ENCODE data around the gene ITGB4. TPM values are rescaled to one million over a fixed set of nuclear protein-coding genes. Genes with fewer than 3 reads are reported as not detected.

The ITGB4 gene
- total and polyA plus RNA-seq, 2 donors (not counting 3 experiments of a cell fraction or from before 2014, with no cell fraction given): 4.2 to 6.7 TPM

GRCh38 chr17:75749545-75750389 is 28.5 kb downstream of the ITGB4 start:
- peak; percentile 65 for DNase-seq (ENCODE audit: low read depth, low spot score)
- no peak overlapping the region for H3K27ac ChIP-seq (ENCODE audit: insufficient read depth, low read depth, low read length)
- TF ChIP-seq POLR2A (IDR thresholded peaks at IDR 0.05; ENCODE audit: low read depth, low read length) (no peak), CTCF (IDR thresholded peaks at IDR 0.05; ENCODE audit: extremely low read depth in 1 of 2, insufficient read depth in 1 of 2, low read depth in 1 of 2, low read length in 2 of 2) (peak; percentile 89 to 93), MAX (IDR thresholded peaks at IDR 0.05; ENCODE audit: insufficient read depth, insufficient read length) (no peak), FOS (IDR thresholded peaks at IDR 0.05; ENCODE audit: borderline replicate concordance, insufficient read depth, low read length) (no peak)
- no peaks in the 10 kb centered on the region for H3K4me1 ChIP-seq (ENCODE audit: control insufficient read depth, extremely low read depth, insufficient read depth, low read length)
- ChIA-PET POLR2A (interaction anchor here (2.1 kb wide), 1 partner anchor 117 kb away, joined by 7 read pairs; the partner anchor contains the start of gene SMIM5), CTCF (interaction anchor here (0.6 to 12.2 kb wide), 31 partner anchors 9 to 327 kb away, joined by 3 to 653 read pairs (median 6); partner anchors contain the start of genes GALK1, RECQL5, SAP30BP and SMIM5)
- dilution Hi-C loops (cut with MboI; ENCODE audit: extremely low pct_ligation_motif_present, low sequenced_read_pairs) (no loop called here), intact Hi-C loops (cut with micrococcal nuclease) (loop anchor here (1.0 to 5.0 kb wide), 4 partner anchors 116 to 323 kb away; partner anchors contain the start of gene SMIM5)
- no peak overlapping the region for H3K4me3 ChIP-seq (replicated peaks in 1 of 3; ENCODE audit: insufficient read depth in 1 of 3, low read depth in 1 of 3, low read length in 3 of 3)
- no TSS peak for BruUV-seq (replicated peaks)
- H4K20me1 ChIP-seq (replicated peaks; ENCODE audit: control insufficient read depth, extremely low read depth, insufficient read depth, low read length): no peaks in the 10 kb centered on the region
- H3K36me3 ChIP-seq (ENCODE audit: control insufficient read depth in 2 of 2, extremely low read depth in 1 of 2, insufficient read depth in 2 of 2, low read length in 2 of 2): no peaks in the 10 kb centered on the region
- no peaks in the 10 kb centered on the region for H3K9me3 ChIP-seq (replicated peaks; ENCODE audit: control insufficient read depth, insufficient read depth, low read length)
- H3K27me3 ChIP-seq (ENCODE audit: control insufficient read depth in 2 of 2, insufficient read depth in 2 of 2, low read length in 2 of 2): no peaks in the 10 kb centered on the region
- H3K79me2 ChIP-seq (ENCODE audit: control insufficient read depth, insufficient read depth, low read length): no peaks in the 10 kb centered on the region
- peak; percentile 85 for FAIRE-seq
- no peaks in the 10 kb centered on the region for H3K9me1 ChIP-seq (replicated peaks; ENCODE audit: control insufficient read depth, extremely low read depth, insufficient read depth, low read length)
- no peak overlapping the region for H3K9ac ChIP-seq (replicated peaks; ENCODE audit: extremely low read depth, insufficient read depth, low read length)
- H2AFZ ChIP-seq (ENCODE audit: low read depth, low read length): peak overlapping the region; percentile 1
- H3K4me2 ChIP-seq (ENCODE audit: insufficient read depth, low read length): no peak overlapping the region
